Stimulated activated CD8-positive, alpha-beta memory T cell treated with anti-CD3 and anti-CD28 coated beads, Interleukin-15, amount 100 ng/mL, for 24 hours (primary cell): ENCODE results near the gene GABRA4.

ENCODE experiments used
- DNase-seq: peaks from one replicate; pipeline ENCODE4 v3.0.0-alpha.2; 2020; ENCODE audit warnings: low read depth

The GABRA4 gene

DNA sequence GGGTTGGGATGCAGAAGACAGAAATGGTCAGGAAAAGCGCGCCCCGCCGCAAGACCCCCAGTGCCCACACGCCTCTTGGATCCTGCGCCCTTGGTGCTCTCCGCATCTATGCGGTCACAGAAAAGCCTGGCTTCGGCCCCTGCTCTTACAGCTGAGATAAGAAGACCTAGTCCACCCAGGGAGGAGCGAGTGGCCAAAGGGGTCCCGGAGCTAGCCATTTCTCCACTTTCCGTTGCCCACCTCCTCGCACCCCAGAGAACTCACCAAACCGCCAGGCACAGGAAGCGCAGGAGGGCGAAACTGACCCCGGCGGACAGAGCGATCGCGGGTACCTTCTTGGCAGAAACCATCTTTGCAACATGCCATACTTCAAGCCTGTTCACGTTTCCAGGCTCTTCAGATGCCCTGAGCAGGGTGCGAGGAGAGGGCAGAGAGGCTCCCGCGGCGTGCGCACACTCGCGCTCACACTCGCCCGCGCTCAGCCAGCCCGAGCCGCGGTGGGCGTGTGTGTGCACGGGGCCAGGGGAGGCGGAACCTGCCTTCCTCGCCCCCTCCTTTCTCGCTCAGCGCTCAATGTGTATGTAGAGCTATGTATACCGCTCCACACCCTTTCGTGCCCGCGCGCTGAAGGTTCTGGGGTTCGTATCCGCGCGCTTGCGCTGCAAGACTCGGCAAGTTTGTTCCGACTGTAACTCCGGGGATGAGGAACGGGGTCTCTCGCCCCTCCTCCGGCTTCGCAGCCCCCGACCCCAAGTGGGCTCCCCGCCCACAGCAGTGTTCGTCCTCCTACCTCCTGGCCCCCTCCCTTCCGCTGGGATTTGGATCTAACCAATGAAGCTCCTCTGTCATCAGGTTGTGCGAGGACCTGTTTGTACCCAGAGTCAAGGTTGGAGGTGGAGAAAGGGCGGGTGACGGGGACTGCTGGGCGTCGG, at the start of gene GABRA4:
TSS of gene GABRA4 (minus strand) at position 507 of the 932 bp plus-strand sequence. CDS start at position 350, 157 bp downstream.
- DNase-seq = no peak

DNA sequence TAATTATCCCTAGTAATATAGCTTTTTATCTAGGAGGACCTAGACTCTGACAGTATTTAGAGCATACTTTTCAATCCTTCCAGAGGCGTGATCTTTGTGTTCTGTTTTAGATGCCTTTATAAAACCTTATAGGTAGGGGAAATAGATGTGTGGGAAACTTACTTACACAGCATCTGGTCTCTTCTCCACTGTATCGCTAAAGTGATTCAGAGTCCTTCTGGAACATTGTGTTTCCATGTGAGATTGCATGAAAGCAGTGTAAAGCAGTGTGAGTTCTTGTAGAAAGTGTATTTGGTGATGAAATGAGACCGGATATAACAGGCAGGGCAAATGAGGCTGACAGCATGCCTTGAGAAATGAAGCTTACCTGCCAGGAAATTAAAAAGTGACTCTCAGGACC, 47.4 kb upstream of the GABRA4 start:
- DNase-seq = no peak

DNA sequence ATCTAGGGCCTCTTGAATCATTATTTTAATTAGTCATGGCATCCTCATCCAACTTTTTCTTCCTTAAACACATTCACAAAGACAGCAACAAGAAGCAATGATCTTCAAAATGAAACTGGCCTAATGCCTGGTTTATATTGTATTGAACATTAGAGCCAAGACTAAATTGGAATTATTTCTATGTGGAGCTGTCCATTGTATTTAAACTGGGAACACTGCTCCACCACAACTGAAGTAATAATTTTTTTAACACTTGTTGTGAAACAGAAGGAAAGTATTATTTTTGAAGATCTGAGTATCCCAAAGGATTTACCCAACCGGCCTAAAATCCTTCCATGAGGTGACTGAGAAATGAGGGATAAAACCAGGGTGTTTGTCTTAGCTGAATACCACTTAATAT, 44.9 kb upstream of the GABRA4 start:
- DNase-seq = no peak

DNA sequence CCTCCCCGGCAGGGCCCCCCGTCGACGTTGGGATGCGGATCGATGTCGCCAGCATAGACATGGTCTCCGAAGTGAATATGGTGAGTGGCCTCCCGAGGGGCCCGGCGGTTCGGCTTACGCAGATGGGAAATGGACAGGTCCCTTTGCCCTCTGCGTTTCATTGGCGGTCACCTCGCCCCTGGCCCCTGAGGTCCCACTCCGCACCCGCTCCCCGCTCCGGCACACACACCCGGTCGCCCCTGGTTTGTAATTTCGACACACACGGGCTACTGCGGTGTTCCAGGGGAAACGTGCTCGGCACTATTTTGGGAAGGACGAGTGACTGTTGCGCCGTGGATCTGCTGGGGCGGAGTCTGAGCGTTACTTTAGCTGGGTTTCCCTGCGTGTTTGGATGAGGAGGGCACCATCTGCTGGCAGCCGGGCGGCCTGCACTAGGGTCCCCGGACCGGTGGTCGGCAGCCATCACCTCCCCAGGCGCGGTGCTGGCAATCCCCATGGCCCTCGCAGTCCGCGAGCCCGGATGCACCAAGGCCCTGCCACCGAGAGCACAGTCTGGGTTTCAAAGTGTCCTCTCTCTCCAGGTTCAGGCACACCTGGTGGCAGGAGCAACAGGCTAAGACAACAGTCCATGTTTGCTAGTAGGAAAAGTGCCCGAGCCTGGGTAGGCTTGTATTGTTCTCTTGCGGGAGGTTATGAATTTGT, 39.2 kb upstream of the GABRA4 start:
- DNase-seq = no peak

DNA sequence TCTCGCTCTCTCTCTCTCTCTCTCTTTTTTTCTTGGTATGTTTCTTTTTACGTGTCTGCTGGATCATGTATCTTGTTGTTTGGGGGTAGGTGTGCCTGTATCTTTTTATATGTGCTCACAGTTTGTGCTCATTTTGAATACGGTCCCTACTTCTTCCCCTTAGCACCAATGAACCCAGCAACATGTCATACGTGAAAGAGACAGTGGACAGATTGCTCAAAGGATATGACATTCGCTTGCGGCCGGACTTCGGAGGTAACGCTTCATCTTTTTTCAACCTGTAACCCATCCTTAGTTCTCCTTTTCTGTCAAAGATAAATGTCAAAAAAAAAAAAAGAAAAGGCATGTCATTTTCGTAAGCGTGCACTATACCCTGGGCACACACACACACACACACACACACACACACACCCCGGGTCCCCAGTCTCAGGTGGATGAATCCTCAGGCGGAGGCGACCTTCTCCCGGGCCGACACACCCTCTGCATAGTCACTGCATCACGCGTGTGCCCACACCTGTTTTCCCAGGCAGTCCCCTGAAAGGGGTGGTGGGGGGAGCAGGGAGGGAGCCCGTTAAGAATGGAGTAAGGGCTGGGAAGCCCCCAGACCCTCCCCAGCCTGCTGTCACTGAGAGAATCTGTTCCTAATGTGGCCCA, 38.5 kb upstream of the GABRA4 start:
- no peak for DNase-seq

DNA sequence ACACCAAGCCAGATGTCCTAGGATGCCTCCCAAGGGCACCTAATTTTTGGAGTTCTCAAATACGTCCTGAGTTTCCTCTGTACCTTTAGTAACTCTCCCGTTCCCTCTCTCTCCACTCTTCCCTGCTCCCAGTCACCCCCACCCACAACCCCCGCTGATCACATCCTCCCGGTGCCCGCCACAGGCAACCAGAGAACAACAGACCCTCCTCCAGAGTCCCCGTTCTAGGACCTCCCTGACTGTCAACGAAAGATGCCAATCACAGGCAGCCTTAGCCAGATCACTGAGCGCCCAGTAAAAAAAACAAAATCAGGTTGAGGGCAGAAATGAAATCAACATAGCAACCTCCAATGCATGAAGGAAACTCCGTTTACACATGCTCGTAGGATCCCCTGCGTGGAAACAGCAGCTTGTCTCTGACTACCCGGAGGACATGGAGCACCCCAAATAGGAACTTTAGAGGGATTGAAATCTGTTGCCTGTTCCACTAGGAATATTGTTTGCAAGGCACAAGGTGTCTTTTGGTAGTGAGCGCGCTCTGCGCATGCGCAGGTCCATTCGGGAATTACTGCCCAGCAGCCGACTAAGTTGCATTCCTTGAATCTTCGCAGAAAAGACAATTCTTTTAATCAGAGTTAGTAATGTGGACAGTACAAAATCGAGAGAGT, 37.8 kb upstream of the GABRA4 start, which contains the start of gene GABRB1:
TSS of gene GABRB1 (plus strand) at position 557 of the 668 bp plus-strand sequence.
- no peak for DNase-seq

DNA sequence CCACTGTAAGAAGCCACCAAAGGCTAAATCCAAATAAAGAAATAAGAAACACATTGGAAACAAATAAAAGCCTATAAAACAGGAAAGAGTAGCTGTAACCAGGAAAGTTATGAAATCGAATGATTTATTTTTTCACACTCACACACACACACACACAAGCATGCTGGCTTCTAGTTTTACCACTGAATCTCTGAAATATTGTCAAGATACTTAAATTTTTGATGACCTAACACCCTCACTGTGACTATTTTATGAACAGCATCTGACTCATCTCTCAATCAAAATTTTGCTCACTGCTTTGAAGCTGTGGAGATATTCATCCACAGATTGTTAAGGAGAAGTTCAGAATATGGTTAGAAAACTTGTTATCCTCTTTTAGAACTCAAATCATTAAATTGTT, 24.1 kb upstream of the GABRA4 start:
- no peak for DNase-seq

DNA sequence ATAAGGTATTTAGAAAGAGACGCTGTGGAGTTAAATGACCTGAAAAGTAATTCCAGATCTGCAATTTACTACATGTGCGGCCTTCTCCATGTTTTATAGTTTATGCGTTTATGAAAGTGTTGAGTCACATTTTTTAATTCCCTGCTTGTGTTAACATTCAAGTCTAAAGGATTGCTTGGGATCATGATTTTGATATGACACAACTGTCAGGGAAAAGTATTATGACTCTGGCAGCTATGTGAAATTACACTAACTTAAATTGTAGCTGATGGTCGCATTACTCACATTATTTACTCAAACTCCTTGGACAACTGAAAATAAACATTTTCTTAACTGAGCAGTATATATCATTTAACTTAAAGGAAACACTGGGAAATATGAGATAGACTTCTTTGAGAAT, 23.7 kb upstream of the GABRA4 start:
- DNase-seq = no peak

DNA sequence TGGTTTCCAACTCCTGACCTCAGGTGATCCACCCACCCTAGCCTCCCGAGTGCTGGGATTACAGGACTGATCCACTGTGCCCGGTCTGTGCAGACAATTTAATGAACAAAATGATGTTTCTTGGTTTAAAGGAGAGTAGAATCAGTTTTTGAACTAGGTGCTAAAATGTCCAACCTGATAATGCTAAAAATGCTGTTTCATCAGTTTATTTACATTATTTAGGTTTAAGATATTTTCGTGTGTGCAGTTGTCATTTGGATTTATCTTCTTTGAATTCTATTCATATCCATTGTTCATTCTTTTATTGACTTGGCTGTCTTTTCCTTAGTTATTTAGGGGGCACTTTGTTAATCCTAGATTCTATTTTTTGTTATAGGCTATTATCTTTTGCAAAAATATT, 20.0 kb upstream of the GABRA4 start:
- no peak for DNase-seq

DNA sequence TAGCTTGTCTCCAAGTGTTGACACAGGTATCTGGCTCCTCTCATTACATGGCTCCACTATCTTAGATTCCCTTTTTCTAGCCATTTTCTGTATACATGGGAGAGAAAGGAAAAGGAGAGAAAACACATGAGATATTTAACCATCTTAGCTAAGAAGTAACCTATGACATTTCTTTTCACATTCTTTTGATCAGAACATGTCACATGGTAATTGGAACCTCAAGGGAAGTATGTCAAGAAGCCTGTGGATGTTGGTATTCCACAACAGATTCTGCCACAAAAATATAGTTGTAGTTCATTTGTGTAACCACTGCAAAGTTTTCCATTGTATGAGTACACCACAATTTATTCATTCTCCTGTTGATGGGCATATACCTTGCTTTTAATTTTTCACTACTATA, 19.3 kb upstream of the GABRA4 start:
- no peak for DNase-seq

DNA sequence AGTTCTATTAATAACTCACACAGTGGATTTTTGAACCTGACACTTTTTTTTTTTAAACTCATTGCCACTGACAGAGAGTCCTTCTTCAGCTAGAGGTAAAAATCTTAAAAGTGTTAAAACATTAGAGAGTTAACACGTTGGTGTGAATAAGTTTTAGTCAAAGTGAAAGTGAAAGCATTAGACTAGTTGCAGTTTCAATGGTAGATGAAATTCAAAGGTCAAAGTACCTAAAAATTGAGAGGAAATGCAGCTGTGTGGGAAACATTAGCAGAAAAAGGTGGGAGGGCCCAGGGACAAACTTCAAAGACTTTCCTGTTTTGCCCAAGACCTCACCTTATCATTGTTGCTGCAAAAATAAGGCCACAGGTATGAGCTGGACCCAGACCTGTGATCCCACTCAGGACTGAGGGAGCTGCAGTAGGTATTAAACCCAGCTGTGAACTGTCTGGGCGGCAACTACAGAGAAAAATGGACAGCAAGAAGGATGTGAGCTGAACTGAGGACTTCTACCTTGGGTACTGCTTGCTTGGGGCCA, 17.6 kb upstream of the GABRA4 start:
- DNase-seq = no peak

DNA sequence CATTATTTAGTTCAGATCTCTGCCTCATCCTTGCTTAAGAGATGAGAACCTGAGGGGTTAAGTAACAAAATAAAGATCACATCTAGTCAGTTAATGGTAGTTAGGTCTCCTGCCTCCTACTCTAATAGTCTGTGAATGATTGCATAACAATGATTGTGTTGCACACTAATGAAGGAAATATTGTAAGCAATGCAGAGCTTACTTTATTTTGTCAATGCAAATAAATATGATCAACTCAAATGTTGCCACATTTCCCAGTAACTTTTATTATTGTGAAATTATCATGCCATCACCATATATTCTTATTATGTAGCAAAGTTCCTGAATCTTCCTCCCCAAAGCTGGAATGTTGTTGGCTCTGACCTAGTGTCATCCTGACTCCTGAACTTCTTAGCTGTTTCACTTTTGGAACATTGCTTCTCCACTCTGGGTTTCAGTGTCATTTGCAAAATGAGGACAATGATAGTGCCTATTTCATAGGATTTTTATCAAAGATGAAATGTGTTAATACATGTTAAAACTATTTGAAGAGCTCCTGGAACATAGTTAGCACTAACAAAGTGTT, 17.0 kb upstream of the GABRA4 start:
- DNase-seq = no peak

DNA sequence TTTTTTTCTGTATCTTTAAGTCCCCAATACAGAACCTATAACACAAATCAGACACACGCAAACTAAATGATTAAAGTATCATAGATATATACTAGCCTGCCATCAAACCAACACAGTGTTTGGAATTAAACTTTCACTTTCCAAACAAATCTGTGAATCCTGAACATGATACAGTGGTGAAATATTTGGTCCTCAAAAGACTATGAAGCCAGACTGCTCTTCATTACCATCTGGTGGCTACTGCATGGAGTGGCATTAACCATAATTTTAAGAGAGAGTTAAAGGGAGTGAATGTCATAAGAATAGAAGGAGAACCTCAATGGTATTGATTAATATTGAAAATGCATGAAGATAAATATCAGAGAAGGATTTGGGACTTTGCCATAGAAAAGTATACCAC, 9.2 kb upstream of the GABRA4 start:
- DNase-seq = no peak

DNA sequence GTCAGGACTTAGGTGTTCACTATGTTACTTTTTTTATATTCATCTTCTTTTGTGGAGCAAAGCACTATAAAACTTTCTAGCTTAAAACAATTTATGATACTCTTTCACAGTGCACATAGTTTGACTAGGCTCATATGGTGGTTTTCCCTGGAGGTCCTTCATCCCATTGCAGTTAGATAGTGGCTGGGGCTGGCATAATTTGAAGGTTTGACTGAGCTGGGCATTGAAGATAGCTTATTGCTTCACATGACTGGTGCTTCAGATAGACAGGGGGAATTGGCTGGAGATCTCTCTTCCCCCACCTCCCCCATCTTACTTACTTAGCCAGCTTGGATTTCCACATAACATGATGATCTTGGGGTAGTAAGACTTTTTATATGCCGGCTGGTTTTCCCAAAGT, 7.0 kb upstream of the GABRA4 start:
- DNase-seq = no peak

DNA sequence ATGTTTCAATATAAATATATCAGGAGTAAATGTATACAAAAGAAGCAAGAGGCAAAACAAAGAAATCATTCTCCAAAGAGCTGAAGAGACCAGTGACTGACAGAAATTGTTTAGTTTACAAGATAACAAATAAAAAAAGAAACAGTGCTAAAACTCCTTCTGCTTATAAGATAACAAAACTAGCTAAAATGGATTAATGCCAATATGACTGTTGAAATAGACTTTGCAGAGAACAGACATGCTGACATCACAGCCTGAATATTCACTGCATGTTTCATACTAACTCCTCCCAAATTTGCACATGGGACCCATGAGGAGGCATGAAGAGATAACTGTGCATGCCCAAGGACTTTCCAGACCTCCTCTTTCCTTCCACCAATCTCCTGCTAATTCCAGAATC, 6.2 kb upstream of the GABRA4 start:
- no peak for DNase-seq

DNA sequence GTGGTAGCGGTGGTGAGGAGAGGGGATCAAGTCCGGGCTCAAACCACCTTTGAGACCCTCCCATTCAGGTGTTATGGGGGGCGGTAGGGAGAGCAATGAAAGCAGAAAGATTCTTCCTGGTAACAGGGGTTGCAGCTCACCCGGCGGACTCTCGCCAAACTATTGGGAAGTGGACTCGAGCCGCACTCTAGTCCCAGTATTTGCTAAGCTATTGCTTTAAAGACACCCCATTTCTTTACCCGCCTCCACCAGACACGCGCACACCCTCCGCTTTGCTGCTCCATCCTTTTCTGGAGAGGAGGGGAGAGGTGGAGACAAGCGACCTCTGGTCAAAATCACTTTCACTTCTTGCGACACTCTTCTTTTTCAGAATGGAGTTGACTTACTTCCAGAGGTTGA, 625 bp upstream of the GABRA4 start:
- DNase-seq = no peak

DNA sequence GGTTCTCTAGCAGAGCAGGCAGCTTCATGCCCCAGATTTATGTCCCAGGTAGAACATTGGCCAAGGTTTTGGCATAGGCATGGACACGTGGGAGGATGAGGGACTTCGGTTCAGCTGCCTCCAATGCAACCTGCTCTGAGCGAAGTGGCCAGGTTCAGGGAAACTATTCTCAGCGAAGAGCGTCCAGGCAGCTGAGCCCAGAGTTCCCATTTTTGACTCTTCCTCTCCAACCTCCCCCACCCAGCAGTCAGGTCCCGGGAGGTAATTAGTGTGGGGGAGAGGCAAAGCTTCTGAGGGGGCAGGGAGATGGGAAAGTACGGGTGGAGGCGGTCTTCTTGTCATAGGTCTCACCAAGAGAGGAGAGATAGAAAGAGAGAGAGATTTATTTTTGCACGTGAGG, 1.0 kb downstream of the GABRA4 start:
- DNase-seq = no peak

DNA sequence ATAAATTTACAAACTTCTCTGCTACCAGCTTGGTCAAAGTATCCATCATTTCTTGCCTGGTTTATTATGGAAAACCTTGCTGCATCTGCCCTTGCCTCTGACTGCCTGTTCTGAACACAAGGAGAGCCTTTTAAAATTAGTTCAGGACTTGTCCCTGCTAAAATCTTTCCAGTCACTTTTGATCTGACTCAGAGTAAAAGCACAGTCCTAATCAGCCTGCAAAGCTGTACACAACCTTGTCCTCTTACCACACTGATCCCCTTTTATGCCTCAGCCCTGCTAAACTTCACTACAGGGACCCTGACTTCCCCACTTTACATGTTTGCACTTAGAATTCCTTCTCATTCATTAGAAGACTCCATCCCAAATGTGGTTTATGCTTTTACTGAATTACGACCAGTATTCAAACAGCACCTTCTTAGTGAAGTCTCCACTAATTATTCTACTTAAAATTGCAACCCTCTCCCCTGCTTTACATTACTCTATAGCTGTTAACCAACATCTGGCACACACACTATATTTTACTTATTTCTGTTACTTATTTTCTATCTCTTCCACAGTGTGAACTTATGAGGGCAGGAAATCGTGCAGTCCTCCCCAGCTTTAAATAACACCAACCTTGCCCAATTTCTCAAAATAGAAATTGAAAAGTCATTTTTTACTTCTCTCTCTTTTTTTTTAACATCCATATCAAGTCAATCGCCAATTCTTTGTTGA, 6.3 kb downstream of the GABRA4 start:
- DNase-seq = no peak

DNA sequence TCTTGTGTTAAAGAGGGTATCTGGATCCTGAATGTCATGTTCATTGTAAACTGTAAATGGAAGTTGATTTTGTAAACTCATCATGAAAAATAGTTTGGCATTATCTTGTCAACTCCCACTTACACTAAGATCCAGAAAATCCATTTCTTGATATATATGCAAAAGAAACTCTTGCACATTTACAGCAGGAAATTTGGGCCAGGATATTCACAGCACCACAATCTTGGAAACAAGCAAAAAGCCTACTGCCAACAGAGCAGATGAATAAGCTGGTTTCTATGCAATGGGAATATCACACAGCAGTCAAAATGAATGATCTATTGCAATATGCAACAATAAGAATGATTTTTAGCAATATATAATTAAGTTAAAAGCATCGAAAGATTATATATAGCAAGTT, 8.6 kb downstream of the GABRA4 start:
- no peak for DNase-seq

DNA sequence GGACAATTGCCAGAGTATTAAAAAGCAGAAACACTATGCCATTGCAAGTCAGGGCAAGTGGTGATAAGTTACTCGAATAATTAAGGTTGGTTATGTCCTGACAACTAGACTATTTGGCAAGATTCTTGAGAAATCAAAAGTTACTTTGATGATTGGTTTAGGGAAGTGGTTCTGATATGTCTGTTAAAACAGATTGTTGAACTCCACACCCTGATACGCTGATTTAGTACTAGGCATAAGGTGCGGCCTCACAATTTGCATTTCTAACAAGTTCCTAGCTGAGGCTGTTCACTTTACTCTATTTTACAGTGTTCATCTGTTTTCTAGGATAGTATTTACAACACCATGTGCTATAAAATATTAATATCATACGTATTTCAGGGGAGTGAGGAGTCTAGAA, 12.5 kb downstream of the GABRA4 start:
- no peak for DNase-seq

DNA sequence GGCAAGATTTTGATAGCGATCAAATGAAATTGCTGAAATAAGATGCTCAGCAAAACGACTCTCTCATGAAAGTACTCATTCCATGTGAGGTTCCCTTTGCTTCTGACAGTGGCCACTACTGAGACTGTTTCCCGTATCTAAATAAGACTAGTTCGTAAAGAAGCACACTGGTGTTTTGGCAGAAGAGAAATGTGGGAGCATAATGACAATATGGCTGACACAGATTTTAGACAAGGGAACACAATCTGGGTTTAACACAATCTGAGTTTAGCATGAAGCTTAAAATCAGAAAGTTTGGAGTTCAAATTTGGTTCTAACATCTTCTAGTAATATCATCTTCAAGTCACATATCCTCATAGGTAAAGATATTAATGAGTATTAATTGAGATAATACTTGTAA, 13.7 kb downstream of the GABRA4 start:
- no peak for DNase-seq
